Stimulated activated CD4-positive, alpha-beta T cell treated with anti-CD3 and anti-CD28 coated beads, Interleukin-4, amount 100 ng/mL, for 4 hours (primary cell): ENCODE results near the gene RBX1.
A peak's percentile ranks its signal among the peaks of the same experiment; 100 is the strongest.
"Not testable (repeated sequence)": the region's sequence is repeated elsewhere in the genome, so short reads cannot be mapped to it uniquely, and the experiment has no call there.

Experiments used
- DNase-seq, 2 experiments: peaks; one replicate each; pipeline ENCODE4 v3.0.0-alpha.2; 2020

Gene RBX1

DNA sequence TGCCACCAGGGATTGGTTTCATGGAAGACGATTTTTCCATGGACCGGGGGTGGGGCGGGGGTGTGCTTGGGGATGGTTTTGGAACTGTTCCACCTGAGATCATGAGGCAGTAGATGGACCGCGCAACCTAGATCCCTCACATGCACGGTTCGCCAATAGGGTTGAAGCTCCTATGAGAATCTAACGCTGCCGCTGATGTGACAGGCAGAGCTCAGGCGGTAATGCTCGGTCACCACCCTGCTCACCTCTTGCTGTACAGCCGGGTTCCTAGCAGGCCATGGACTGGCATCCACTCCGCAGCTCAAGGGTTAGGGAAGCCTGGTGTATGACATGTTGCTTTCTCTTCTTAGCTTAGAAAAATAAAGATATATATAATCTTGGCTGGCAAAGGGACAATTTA, 22.0 kb downstream of the RBX1 start:
- DNase-seq = no peak

DNA sequence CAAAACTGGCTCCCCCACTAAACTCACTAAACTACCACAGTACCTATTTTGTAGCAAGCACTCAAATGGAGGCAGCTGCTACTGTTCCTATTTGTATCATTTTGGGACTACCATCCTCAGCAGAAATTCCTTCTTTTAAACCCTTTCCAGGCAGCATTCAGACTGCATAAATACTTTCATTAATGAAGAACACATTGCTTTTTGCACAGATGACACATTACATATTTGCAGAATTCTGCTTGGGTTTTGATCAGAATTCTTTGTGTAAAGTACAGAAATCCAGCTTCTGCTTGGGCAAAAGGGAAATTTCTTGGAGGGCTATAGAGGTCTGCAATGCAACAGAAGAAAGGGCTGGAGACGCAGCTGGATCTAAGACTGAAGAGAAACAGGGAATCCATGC, 24.2 kb downstream of the RBX1 start:
- DNase-seq = no peak

DNA sequence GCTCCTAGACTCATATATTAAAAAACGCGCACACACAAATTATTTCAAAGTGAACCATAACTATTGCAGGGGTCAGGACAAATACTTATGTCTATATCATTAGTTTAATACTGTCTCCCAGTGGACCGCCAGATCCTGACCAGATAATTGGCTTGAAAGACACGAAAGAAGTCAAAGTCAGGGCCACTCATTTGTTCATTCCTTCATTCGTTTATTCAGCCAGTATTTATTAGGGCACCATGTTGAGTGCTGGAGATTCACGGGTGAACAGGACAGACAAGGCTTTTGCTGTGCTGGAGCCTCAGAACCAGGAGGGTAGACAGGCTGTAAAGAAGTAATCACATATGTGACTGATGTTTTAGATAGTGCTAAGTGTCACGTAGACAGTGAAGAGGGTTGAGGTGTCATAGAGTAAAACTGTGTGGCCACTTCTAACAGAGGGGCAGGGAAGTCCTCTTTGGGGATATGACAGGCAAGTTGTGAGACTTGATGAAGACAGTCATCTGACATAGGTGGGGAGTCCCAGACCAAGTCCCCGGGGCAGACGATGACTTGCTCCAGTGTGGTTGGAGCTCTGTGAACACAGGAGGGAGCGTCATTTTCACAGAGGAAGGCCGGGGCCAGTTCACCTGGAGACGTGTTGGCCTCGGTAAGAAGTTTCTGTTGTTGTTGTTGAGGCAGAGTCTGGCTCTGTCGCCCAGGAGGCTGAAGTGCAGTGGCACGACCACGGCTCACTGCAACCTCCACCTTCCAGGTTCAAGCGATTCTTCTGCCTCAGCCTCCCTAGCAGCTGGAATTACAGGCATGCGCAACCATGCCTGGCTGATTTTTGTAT, 25.9 kb downstream of the RBX1 start:
- no peak for DNase-seq

DNA sequence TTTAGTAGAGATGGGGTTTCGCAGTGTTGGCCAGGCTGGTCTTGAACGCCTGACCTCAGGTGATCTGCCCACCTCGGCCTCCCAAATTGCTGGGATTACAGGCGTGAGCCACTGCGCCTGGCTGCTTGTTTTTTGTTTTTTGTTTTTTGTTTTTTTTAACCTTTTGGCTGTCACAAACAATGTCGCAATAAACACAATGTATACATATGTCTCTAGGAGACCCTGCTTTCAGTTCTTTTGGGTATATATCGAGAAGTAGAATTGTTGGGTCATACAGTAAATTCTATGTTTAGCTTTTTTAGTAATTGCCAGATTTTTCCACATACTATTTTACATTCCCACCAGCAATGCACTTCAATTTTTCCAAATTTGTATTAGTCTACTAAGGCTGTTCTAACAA, 28.0 kb downstream of the RBX1 start:
- no peak for DNase-seq

DNA sequence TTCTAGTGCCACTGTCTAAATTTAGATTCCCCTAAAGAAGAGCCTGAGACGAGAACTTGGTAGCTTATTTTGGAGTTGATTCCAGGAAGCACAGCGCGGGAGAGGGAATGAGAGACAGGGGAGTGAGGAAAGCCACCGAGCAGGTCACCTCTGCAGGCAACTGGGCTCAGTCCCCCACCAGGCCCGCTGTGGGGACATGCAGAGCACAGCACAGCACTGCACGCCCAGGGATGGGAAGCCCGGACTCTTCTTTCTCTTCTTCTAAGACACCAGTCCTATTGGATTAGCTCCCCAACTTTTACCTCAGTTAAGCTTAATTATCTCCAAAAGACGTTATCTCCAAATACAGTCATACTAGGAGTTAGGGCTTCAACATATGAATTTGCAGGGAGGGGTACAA, 28.7 kb downstream of the RBX1 start:
- DNase-seq = no peak

DNA sequence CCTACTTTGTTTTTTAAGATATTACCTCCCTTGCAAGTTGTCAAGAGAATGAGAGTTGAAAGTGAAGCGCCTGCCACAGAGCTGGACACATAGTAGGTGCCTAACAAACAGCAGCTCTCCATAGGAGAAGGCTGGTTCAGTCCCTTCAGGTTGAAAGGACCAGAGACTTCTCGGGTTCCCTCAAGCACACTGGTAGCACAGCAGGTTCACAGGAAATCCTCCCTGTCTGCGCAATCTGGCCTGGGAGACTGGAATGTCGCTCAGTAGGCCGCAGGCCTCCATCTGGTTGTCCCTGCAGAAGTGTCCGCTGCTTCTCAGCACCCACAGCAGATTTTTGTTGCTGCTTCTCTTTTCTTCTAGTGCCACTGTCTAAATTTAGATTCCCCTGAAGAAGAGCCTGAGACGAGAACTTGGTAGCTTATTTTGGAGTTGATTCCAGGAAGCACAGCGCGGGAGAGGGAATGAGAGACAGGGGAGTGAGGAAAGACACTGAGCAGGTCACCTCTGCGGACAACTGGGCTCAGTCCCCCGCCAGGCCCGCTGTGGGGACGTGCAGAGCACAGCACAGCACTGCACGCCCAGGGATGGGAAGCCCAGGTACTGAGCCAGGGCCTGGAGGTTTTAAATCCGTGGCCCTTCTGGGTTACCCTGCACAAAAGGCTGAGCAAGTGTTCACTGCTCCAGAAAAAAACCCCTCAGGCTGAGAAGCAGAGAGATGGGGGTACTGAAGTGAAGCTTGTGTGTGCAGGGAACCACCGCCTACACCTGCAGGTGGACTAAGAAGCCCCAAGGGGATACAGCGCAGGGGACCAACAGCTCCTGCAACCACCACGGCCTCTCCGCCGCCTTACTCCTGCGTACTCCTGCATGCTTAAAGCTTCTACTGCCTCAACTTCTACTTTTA, 31.6 kb downstream of the RBX1 start:
- DNase-seq = no peak

DNA sequence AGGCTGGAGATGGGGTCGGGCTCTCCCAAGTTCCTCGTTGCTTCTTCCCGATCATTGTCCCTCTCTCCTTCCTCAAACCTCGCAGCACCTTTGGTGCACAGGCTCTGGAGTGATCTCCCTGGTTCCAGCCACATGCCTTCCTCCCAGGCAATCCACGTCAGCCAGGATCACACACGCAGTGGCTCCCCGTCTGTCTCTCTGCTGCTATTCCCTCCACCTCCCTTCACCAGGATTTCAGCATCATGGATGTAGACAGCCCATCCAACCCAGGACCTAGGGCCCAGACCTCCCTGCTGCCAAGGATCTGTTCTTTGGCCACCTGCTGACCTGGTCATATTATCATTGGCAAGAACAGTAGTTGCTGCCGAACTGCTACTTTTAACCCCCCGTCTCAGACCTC, 40.1 kb downstream of the RBX1 start:
- DNase-seq = no peak

DNA sequence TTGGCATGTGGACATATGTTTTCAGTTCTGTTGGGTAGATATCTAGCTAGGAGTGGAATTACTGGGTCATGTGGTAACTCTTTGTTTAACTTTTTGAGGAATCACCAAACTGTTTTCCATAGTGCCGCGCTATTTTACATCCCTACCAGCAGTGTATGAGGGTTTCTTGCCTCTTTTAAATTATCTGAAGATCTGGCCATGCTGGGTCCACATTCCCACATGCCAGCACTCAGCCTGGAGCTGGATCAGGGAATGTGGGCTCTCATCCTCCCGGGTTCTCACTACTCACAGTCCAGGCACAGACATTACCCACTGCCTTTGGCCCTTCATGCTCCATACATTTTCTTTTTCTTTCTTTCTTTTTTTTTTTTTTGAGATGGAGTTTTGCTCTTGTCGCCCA, 44.6 kb downstream of the RBX1 start:
- no peak for DNase-seq

DNA sequence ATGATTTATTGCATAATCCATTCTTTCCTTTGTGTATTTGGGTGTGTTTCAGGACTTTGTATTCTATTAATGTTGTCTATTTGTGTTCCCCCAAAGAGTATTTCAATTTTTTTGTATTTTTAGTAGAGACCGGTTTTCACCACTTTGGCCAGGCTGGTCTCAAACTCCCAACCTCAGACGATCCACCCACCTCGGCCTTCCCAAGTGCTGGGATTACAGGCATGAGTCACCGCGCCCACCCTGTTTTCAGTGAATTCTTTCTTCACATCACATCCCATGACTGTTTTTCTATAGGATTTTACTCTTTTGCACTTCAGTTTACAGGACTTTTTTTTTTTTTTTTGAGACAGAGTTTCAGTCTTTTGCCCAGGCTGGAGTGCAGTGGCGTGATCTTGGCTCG, 46.3 kb downstream of the RBX1 start:
- no peak for DNase-seq

DNA sequence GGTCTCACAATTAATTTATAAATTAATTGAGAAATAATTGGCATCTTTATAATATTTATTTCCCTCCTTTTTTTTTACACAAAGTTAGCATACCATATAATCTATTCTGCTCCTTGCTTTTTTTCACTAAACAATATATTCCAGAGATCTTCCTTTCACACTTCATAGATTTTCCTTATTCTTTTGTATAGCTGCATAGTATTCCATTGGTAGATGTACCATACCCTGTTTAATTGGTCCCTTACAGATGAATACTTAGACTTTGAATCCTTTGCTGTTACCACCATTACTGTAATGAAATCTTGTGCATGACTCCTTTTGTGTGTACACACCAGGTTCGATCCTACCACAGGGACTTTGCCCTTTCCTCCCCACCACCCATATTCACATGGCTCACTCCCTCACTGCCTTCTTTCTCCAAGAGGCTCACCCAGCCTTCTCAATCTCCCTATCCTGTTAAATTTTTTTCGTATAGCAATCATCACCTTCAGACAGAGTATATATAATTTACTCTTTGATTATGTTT, 48.9 kb downstream of the RBX1 start:
- DNase-seq = no peak

DNA sequence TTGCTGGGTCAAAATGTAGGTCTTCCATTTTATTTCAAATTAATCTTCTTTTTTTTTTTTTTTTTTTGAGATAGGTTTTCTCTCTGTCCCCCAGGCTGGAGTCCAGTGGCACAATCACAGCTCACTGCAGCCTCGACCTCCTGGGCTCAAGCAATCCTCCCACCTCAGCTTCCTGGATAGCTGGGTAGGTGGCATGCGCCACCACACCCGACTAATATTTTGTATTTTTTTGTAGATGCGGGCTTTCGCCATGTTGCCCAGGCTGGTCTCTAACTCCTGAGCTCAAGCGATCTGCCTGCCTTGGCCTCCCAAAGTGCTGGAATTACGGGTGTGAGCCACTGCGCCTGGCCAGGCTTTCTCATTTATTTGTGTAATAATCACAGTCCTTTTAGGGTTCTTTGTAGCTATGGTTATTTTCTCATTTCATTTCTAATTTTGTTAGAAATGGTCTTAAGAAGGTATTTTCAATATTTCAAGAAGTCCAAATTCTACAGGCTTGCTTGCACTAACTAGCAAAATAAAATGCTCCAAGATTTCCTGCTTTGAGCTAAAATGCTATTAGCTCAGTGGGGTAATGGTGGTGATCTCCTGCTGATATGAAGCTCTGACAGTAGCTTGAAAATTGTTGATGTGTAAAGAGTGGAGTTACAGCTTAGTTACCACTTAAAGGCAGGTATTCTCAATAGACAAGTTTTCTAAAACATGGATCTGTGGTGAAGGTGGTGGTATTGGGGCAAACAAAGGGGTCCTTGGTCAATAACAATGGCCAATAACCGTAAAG, 50.0 kb downstream of the RBX1 start:
- DNase-seq = no peak

DNA sequence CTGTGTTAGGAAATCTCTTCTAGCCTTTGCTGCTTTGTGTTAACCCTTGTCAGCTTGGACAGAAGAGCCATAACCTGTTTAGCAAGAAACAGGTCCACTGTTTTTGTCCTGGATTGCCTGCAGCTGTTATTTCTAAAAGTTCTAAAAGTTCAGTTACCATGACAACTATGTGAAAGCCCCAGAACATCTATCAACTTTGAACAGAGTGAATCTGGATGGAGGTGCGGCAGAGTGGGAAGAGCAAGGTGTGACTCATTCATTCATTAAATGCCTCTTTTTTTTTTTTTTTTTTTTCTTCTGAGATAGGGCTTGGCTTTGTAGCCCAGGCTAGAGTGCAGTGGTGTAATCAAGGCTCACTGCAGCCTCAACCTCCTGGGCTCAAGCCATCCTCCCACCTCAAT, 50.5 kb downstream of the RBX1 start:
- no peak for DNase-seq

DNA sequence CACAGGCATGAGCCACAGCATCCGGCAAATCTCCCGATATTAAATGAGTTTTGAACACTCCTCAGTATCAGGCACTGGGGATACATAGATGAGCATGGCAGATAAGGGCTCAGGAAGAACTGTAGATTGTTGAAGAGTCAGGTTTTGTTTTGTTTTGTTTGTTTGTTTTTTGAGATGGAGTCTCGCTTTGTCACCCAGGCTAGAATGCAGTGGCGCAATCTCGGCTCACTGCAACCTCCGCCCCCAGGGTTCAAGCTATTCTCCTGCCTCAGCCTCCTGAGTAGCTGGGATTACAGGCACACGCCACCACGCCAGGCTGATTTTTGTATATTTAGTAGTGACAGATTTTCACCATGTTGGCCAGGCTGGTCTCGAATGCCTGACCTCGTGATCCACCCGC, 51.2 kb downstream of the RBX1 start:
- DNase-seq = not testable (repeated sequence)

DNA sequence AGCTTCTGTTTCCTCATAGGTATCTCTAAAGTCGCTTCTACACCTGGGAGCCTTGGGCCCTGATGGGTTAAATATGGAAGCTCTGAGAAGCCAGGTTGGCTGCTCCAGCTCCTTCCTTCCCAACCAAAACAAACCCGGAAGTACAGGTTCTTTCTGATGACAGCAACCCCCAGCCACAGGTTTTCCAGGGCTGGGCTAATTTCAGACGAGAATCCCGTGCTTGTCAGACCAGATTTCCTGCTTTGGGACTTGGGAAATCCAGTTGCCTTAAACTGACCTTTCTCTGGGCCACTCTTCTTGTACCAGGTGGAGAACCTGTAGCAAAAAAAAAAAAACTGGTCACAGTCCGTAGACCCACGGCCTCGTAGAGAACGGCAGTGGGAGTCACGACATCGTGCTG, 51.9 kb downstream of the RBX1 start:
- DNase-seq = no peak

DNA sequence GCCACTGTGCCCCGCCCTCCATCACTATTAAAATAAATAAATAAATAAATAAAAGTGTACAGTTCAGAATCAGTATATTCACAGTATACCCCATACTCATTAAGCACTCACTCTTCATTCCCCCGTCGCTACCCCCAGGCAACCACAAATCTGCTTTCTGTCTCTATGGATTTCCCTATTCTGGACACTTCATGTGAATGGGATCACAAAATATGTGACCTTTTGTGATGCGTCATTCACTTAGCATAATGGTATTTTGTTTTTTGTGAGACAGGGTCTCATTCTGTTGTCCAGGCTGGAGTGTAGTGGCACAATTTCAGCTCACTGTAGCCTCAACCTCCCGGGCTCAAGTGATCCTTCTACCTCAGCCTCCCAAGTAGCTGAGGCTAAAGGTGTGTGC, 52.8 kb downstream of the RBX1 start:
- no peak for DNase-seq

DNA sequence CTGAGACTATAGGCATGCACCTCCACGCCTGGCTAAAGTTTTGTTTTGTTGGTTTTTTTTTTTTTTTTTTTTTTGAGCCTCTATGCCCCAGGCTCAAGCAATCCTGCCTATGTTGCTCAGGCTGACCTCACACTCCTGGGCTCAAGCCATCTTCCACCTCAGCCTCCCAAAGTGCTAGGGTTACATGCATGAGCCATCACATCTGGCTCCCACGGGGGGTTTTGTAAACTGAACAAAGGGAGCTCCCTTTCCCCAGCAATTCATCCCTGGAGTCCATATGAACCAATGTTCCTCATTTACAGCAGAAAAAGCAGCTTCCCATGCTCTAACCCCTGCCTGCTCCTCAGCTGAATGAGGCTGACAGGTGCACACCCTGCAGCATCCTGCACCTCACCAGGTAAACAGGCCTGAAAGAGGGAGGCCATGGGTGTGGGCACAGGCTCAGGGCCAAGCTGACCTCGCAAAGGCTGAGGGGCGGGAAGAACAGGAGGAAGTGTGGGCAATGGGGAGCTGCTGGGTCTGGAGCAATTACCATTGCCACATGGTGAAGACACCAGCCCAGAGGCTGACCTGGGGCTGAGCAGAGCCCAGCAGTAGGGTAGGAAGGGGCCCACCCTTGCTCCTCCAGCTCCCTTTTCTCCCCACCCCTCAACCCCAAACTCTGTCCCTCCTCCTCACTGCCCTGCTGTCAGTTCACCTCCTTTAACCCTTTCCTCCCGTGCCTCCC, 58.2 kb downstream of the RBX1 start:
- no peak for DNase-seq

DNA sequence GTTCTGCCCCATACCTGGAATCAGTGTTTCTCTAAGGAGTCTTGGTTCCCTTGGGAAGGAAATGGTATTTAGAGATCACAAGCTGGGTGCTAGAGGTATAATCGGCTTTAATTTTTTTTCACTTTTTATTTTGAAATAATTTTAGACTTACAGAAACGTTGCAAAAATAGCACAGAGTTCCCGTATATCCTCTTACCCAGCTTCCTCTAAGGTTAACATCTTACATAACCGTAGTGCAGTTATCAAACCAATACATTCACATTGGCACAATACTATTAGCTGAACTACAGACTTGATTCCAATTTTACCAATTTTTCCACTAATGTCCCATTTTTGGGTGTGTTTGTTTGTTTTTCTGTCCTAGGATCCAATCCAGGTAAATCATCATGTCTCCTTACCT, 63.8 kb downstream of the RBX1 start:
- no peak for DNase-seq

DNA sequence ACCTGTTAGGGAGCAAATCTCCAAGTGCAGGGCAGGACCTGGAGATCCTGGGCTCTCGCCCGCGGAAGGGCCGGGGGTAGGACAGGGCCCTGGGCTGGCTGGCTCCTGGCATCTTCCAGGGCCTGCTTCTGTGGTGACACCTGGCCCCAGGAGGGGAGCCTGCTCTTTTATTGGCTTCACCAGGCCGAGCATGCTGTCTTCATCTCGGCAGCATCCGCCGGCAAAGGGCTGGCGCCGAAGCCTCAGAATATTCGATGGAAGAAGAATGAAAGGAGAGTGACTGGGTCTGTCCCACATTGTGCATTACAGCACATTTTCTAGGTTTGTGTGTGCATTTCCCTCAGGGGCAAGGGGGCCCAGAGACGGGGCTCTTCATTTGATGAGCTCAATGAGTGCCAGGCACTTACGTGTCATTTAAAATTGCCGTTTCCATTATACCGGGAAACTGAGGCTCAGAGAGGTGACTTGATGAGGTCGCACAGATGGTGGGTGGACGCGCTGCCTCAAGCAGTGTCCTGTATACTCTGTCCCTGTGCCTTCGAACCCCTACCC, 70.0 kb downstream of the RBX1 start:
- no peak for DNase-seq

DNA sequence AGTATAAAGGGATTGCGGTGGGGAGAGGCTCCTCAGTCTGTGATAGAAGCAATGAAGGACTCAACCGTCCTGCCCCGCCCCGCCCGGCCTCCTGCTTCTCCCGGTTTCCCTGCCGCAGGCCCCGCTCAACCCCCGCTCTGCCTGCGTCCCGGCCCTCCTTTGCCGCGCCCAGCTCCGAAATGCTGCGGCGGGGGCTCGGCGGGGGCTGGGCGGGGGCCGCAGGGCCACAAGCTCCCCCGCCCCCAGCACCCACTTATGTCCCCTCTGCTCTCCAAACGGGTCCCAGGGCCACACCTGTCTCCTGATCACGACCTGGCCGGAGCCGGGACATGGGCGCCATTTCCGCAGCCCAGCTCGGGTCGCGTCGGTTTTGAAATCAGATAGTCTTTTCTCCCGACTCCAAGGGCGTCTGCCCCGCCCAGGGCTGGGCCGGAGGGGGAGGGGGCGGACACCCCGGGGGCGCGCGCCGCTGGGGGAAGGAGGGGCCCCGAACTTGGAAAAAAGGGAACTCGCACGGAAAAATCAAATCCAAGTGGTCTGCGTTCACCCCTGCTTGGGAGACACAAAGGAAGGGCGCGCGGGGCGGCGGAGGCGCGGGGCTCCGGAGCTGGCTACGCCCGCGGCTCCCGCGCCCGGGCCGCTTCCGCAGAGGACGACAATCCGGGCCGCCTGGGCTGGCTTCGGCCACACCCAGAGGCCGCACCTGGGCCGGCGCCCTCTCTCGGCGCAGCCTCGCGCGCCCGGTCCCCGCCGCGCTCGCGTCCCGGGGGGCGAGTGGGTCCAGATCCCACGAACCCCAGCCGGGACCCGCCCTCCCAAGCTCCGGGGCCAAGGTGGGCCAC, 70.7 kb downstream of the RBX1 start:
- peak; percentile 30 to 55 for DNase-seq

DNA sequence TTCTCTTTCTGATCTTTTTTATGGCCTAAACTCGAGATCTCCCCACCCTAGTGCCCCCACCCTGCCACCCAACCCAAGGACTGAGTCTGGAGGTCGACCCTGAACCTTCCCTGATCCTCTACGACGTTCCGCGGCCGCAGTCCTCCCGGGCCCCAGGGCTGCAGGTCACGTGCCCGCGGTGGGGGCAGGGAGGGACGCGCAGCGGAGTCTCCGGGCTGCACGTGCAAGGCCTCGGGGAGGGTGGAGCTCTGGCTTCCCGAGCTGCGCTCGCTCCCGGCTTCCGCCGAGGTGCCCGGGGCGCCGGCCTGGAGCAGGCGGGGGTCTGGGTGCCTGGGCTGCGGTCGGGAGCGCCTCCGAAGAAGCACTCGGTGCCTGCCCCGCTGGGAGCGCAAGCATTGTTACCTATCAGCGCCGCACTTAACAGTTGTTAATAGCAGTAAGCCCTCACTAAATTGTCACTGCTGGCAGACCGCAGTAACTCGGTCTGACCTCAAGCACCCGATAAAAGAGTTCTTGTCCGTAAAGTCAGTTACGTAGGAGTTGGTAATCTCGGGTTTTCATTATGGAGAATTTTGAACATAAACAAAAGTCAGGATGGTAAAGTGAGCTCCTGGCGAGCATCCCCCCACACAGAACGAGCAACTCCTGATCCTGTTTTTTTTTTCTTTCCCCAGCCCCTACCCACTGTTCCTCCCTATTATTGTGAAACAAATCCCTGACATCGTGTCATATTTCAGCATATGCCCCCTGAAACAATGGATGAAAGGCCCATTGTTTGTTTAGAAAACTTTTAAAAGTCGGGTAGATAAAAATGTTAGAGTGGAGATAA, 71.5 kb downstream of the RBX1 start:
- DNase-seq = peak; percentile 82 to 86
